Measurements from ENCODE around the gene H1-8.
"Not testable (repeated sequence)": the region's sequence is repeated elsewhere in the genome, so short reads cannot be mapped to it uniquely, and the experiment has no call there.

The H1-8 gene

DNA sequence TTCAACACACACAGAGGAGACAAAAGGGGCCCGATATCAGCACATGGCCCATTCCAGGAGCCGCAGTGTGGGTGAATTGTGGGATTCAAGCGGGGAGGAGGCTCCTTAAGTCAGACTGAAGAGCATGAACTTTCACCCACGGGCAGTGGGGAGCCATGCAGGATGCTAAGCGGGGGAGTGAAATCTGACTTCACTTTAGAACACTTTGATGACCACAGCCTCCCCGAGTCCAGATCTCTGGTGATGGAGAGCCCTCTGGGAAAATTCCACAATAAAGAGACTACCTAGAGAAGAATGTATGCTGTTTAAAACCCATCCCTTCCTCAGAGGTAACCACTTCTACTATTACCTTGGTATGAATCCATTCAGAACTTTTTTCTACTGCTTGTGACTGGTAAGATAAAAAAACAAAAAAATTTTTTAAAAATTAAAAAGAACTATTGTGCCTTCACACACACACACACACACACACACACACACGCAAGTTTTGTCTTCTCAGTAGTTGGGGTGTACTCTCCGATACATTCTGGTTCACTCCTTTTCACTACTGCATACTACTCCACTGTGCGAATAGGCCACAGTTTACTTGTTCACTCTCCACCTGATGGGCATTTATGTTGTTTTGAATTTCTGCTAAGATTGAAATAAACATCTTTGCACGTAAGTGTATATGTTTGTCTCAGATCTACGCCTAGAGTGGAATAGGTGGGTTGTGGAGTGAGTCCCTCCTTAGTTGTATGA is 2.0 kb upstream of the H1-8 start:
- no peak for DNase-seq (ENCODE audit: low read depth)
- no peak overlapping the region for H3K4me3 ChIP-seq (ENCODE audit: control insufficient read depth, low read depth, low read length)
- TF ChIP-seq, protein P1, sequence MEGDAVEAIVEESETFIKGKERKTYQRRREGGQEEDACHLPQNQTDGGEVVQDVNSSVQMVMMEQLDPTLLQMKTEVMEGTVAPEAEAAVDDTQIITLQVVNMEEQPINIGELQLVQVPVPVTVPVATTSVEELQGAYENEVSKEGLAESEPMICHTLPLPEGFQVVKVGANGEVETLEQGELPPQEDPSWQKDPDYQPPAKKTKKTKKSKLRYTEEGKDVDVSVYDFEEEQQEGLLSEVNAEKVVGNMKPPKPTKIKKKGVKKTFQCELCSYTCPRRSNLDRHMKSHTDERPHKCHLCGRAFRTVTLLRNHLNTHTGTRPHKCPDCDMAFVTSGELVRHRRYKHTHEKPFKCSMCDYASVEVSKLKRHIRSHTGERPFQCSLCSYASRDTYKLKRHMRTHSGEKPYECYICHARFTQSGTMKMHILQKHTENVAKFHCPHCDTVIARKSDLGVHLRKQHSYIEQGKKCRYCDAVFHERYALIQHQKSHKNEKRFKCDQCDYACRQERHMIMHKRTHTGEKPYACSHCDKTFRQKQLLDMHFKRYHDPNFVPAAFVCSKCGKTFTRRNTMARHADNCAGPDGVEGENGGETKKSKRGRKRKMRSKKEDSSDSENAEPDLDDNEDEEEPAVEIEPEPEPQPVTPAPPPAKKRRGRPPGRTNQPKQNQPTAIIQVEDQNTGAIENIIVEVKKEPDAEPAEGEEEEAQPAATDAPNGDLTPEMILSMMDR (IDR thresholded peaks at IDR 0.05; ENCODE audit: control insufficient read depth, insufficient read depth, low read depth, low read length, missing control alignments): no peak

- no peak overlapping the region for H3K4me3 ChIP-seq (ENCODE audit: control insufficient read depth, low read depth, low read length)
- no peak for DNase-seq (ENCODE audit: low read depth)
- TF ChIP-seq, protein P1 (IDR thresholded peaks at IDR 0.05; ENCODE audit: control insufficient read depth, insufficient read depth, low read depth, low read length, missing control alignments): no peak
Measured at GRCh38 chr3:129542747-129543146, 228 bp upstream of the H1-8 start.

DNA sequence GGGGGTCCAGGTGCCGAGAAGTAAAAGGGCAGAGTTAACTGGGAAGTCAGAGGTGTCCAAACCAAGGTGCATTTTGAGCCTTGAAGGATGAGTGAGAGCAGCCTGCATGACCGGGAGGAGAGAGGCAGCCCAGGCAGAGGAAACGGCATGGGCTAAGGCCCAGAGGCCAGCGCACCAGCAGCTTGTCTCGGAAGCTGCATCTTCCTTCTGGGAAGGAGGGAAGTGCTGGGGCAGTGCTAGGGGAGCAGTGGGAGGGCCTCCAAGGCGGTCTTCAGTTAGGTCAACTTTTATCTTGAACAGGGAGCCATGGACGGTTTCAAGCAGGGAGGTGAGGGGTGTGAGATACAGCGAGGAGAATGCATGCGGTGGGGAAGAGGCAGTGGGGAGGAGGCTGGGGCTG is 1.0 kb downstream of the H1-8 start:
- TF ChIP-seq, protein P1 (IDR thresholded peaks at IDR 0.05; ENCODE audit: control insufficient read depth, insufficient read depth, low read depth, low read length, missing control alignments): no peak
- no peak overlapping the region for H3K4me3 ChIP-seq (ENCODE audit: control insufficient read depth, low read depth, low read length)
- DNase-seq (ENCODE audit: low read depth): no peak

GRCh38 chr3:129545951-129546350 is 3.0 kb downstream of the H1-8 start:
- H3K4me3 ChIP-seq (ENCODE audit: control insufficient read depth, low read depth, low read length); DNase-seq (ENCODE audit: low read depth): not testable (repeated sequence)

DNA sequence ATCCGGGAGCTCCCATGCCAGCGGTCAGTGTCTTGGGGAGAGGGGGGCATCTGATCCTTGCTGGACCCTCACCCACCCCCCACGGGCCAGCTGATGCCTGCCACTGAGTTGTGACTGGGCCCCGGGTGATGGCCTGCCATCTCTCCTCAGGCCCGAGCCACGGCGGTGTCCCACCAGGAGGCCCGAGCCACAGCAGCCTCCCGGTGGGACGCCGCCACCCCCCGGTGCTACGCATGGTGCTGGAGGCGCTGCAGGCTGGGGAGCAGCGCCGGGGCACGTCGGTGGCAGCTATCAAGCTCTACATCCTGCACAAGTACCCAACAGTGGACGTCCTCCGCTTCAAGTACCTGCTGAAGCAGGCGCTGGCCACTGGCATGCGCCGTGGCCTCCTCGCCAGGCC is 4.3 kb downstream of the H1-8 start:
- no peak overlapping the region for H3K4me3 ChIP-seq (ENCODE audit: control insufficient read depth, low read depth, low read length)
- DNase-seq (ENCODE audit: low read depth): no peak
- TF ChIP-seq, protein P1 (IDR thresholded peaks at IDR 0.05; ENCODE audit: control insufficient read depth, insufficient read depth, low read depth, low read length, missing control alignments): no peak

DNA sequence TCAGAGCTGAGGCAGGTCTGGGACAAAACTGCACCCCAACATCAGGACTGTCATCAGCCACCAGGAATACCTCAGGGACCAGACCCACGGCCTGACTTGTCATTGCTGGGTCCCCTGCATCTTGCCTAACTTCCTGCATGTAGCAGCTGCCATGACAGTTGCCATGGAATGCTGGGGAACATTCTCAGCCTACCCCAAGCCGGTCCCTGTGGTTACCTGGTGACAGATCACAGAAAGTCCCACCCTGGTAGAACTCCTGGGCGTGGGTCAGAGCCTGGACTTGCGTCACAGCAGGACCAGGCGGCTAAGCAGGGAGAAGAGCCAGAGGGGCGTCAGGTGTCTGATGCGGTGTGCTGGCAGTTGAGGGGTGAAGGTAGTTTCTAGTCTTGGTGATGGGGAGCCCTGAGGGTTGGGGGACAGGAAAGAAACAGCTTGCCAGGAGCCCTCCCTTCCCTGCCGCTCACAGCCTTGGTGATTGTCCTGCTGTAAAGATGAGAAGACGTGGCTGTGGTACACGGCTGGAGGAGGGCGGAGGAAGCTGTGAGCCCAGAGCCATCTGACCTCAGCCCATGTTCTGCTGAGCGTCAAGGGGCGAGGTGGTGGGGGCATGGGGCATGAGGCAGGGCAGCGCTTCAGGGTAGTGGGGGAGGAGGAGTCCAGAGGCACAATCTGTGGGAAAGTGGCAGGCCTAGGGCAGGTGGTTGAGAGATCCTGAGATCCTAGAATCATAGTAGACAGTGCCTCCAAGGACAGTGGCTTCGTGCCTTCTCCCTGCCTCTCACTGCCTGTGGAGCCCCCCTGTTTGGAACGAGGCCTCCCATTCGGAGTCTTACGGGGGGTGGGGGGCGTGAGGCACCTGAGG is 5.4 kb downstream of the H1-8 start:
- no peak overlapping the region for H3K4me3 ChIP-seq (ENCODE audit: control insufficient read depth, low read depth, low read length)
- no peak for DNase-seq (ENCODE audit: low read depth)
- TF ChIP-seq, protein P1 (IDR thresholded peaks at IDR 0.05; ENCODE audit: control insufficient read depth, insufficient read depth, low read depth, low read length, missing control alignments): no peak
